GM06990 (cell line): ENCODE data around the gene PITX1.

Experiments used
- DNase-seq: peaks from one replicate; pipeline ENCODE4 v3.0.0-alpha.2; 2011; ENCODE audit not compliant: insufficient read length; ENCODE audit errors: extremely low read depth
- H3K27me3 ChIP-seq: replicated peaks from 2 replicates; pipeline ENCODE4 v1.6.0; 2011; ENCODE audit warnings: low read length; ENCODE audit not compliant: control insufficient read depth, insufficient read depth
- H3K36me3 ChIP-seq: 2 replicates; pipeline ENCODE4 v1.5.1; 2011; ENCODE audit warnings: low read length; ENCODE audit not compliant: control insufficient read depth, insufficient read depth
- H3K4me3 ChIP-seq: replicated peaks from 2 replicates; pipeline ENCODE4 v1.5.1; 2011; ENCODE audit warnings: low read depth, mild to moderate bottlenecking, control low read depth, low read length
- TF ChIP-seq, protein P1 (sequence below): IDR thresholded peaks from 2 replicates; pipeline ENCODE4 v1.5.1; 2011; ENCODE audit warnings: low read length, control low read depth, mild to moderate bottlenecking, inconsistent platforms; ENCODE audit not compliant: insufficient read depth, poor library complexity, severe bottlenecking

Gene PITX1

GRCh38 chr5:135012033-135012588 lies 21.9 kb downstream of the PITX1 start:
- Histone ChIP-seq H3K4me3 (no peak overlapping the region), H3K27me3 (no peaks in the 10 kb centered on the region), H3K36me3 (no peaks in the 10 kb centered on the region)
- no peak for DNase-seq
- TF ChIP-seq, protein P1, sequence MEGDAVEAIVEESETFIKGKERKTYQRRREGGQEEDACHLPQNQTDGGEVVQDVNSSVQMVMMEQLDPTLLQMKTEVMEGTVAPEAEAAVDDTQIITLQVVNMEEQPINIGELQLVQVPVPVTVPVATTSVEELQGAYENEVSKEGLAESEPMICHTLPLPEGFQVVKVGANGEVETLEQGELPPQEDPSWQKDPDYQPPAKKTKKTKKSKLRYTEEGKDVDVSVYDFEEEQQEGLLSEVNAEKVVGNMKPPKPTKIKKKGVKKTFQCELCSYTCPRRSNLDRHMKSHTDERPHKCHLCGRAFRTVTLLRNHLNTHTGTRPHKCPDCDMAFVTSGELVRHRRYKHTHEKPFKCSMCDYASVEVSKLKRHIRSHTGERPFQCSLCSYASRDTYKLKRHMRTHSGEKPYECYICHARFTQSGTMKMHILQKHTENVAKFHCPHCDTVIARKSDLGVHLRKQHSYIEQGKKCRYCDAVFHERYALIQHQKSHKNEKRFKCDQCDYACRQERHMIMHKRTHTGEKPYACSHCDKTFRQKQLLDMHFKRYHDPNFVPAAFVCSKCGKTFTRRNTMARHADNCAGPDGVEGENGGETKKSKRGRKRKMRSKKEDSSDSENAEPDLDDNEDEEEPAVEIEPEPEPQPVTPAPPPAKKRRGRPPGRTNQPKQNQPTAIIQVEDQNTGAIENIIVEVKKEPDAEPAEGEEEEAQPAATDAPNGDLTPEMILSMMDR: no peak

GRCh38 chr5:135011355-135012032 lies 22.5 kb downstream of the PITX1 start:
- DNase-seq: no peak
- no peaks in the 10 kb centered on the region for H3K27me3 ChIP-seq
- H3K36me3 ChIP-seq: no peaks in the 10 kb centered on the region

DNA sequence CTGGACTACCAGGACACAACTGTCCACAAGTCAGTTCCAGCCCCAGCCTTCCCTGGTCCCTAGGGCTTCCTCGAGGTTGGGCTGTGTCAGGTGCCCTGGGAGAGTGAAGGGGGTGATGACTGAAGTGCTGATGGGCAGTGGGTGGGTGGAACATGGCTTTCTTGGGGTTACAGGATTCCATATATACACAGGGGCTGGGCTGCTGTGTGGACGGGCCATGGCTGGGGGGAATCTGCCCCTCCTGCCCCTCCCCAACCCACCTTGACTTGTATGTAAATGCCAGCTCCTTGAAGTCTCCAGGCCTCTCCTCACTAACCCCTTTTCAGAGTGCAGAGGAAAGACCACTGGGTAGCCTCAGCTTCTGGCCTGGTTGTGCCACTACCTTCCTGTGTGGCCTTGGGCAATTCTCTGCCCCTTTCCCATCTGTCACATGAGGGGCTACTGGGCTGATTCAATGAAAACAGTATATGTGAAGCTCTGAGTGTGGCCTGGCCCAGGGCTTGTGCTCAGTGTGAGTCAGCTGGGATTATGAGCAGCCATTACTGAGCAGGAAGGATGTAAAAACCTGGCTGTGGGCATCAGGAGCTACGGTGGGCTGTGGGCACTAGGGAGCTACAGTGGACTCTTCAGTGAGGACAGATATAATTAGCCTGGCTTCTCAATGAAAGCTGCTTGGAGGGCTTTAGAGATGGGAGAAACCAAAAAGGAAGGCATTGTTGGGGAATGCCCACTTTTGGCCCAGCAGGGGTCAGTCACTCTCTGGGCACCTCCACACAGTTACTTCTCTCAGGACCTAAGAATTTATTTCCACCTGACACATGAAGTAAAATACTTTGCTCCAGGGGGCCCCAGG lies 23.3 kb downstream of the PITX1 start:
- TF ChIP-seq, protein P1: no peak
- DNase-seq: no peak
- Histone ChIP-seq H3K4me3 (no peak overlapping the region), H3K27me3 (no peaks in the 10 kb centered on the region; the same call in 1 of the 2 replicates), H3K36me3 (no peaks in the 10 kb centered on the region)

More at GRCh38 chr5:135011355-135012032, 22.5 kb downstream of the PITX1 start:
- H3K4me3 ChIP-seq: no peak overlapping the region
- TF ChIP-seq, protein P1: no peak

GRCh38 chr5:135009736-135010501 lies 24.1 kb downstream of the PITX1 start:
- Histone ChIP-seq H3K36me3 (no peaks in the 10 kb centered on the region), H3K4me3 (no peak overlapping the region), H3K27me3 (no peaks in the 10 kb centered on the region; the same call in 1 of the 2 replicates)
- no peak for DNase-seq
- TF ChIP-seq, protein P1: no peak

DNA sequence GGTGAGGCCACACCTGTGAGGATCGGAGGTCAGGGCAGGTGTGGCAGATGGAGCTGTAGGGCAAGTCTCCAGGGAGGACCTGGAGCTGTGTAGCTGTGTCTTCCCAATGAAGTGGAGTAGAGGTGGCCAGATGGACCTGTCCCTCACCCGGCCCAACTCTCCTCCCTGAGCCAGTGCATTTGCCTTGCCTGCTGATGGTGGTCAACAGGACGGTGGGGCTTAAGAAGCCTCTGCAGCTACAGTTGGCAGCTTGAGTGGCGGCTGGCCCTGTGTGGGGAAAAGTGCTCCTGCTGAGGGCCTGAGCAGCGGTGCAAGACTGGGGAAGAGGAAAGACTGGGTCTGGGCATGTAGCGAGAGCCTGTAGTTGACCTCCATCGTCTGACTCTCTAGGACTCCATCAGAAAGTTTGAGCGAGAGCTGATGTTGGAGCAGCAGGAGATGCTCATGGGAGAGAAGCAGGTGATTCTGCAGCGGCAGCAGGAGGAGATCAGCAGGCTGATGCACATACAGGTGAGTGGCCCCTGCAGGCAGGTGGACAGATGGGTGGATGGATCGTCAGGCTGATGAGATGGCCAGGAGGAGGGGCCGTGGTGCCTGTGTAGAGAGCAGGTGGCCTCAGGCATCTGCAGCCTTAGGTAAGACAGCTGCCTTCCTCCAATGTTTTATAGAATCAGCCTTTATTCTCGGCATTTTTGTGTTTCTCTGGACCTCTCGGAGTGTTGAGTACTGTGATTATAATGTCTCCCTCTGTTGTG lies 24.9 kb downstream of the PITX1 start:
- H3K27me3 ChIP-seq: no peaks in the 10 kb centered on the region; the same call in 1 of the 2 replicates
- H3K36me3 ChIP-seq: no peaks in the 10 kb centered on the region
- TF ChIP-seq, protein P1: no peak
- no peak overlapping the region for H3K4me3 ChIP-seq
- DNase-seq: no peak
